GM18526 (cell line): ENCODE data around the gene FAH.

Source experiments
- POLR2A ChIP-seq: IDR thresholded peaks from 3 replicates; pipeline ENCODE4 v1.6.1; 2011; ENCODE audit not compliant: insufficient read length; ENCODE audit errors: extremely low read depth

FAH gene

DNA sequence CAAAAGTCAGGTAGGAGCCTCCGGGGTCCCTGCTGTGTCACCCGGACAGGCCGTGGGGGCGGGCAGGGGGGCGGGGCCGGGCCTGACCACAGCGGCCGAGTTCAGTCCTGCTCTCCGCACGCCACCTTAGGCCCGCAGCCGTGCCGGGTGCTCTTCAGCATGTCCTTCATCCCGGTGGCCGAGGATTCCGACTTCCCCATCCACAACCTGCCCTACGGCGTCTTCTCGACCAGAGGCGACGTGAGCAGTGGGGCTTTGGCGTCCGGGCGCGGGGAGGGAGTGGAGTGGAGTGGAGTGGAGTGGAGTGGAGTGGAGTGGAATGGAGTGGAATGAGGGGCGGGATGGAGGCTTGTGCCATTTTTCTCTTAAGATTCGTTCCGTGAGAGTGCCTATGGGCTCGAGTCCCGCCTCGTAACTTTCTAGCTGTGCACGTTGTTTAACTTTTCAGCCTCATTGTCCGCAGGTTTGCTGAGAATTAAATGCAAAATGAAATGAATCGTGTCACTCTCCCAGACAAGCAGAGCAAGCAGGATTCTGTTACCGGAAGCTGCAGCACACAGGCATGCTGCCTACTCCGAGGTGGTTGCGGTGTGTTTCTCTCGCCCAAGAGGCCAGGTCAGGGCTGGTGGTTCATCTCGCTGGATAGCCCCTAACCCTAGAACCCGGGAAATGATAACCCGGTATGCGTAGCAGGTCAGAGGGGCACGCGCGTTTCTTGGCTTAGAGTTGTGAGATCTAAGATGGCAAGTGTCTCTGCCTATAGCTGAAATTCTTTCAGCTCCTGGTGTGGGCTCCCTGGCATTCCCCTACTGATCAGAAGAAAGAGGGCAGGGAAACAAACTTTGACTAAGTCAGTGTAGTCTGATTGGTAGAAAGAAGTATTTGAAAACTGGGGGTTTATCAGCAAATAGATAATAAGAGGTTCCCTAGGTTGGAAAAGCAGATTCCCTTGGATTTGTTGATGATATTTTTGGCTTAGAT, at the start of gene FAH:
Gene FAH (plus strand): TSS at position 104 of the 981 bp plus-strand sequence. CDS start 56 bp downstream, at position 160.
- TF ChIP-seq POLR2A, result no peak

DNA sequence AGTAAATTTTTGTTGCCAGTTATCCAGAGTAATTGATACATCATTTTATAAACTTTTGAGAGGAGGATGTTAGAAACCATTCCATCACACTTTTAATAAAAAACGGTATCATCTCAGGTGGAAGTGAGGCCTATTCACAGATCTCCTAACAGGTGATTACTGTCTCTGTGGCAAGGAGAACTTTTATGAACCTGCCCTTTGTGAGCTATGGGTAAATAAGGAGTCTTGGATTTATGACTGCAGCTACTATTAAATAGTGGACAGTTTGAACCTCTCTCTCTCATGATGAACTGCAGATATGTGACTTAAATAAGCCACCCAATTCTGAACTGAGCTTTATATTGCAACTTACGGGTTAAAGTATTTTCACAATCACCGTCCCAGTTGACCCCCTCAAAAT, 47.6 kb upstream of the FAH start:
- TF ChIP-seq POLR2A, result no peak

GRCh38 chr15:80105595-80105994, 47.2 kb upstream of the FAH start:
- TF ChIP-seq POLR2A, result no peak

- no peak for TF ChIP-seq POLR2A
Observed at GRCh38 chr15:80106051-80106450, 46.7 kb upstream of the FAH start.

GRCh38 chr15:80107204-80107603, 45.6 kb upstream of the FAH start:
- TF ChIP-seq POLR2A, result no peak

- TF ChIP-seq POLR2A, result no peak
Observed at GRCh38 chr15:80107774-80108173, 45.0 kb upstream of the FAH start.

- TF ChIP-seq POLR2A, result no peak
Observed at GRCh38 chr15:80109388-80109787, 43.4 kb upstream of the FAH start.

GRCh38 chr15:80110920-80111319, 41.9 kb upstream of the FAH start:
- no peak for TF ChIP-seq POLR2A

GRCh38 chr15:80114114-80114513, 38.7 kb upstream of the FAH start:
- TF ChIP-seq POLR2A, result no peak

DNA sequence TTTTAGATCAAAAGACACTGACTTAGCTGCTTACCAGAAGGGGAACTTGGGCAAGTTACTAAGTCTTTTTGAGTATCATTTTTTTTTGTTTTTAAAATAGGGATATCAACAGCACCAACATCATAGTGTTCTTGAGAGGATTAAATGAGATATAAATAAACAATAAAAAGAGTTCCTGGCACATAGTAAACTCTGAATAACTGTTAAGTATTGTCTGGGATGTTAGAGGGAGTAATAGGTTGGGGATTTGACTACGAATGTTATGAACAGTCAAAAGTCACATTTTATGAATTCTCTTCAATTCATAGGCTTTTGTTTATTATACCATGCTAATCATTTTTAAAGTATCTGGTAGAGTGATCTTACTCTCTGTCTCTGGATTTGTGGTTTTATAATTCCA, 37.8 kb upstream of the FAH start:
- TF ChIP-seq POLR2A, result no peak

DNA sequence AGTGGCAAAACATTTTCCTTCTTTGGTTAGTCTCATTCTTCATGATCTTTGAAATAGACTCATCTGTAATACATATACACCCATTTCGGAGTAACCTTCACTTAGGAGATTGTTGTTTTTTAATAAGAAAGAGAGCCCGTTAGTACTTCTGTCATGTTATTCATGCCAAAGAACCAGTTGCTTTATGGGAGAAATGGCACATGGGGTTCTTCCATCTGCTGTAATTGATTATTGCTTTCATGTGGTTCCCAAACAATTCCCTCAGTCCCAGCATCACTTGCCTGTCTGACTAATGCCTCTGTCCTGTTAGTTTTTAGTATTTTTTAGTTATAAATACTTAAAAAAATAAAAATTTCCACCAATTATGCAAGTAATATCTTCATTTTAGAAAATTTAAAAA, 33.8 kb upstream of the FAH start:
- no peak for TF ChIP-seq POLR2A

- TF ChIP-seq POLR2A, result no peak
Observed at GRCh38 chr15:80120636-80121035, 32.2 kb upstream of the FAH start.

DNA sequence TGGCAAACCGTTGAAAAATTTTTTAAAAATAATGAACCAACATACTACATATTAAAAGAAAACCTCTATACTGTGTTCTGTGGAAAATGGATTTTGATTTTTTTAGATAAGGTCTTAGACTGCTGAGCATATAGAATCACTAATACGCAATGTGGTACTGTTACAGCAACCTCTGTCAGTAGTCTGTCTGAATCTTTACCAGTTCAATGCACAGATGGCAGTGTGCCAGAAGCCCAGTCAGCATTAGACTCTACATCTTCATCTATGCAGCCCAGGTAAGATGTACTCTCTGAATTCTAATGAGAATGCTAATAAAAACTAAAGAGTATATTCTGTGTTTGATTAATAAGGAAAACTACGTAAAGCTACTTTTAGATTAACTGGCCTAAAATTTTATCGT, 31.3 kb upstream of the FAH start:
- TF ChIP-seq POLR2A, result no peak

- no peak for TF ChIP-seq POLR2A
Observed at GRCh38 chr15:80123034-80123433, 29.8 kb upstream of the FAH start.

- no peak for TF ChIP-seq POLR2A
Observed at GRCh38 chr15:80127911-80128310, 24.9 kb upstream of the FAH start.

DNA sequence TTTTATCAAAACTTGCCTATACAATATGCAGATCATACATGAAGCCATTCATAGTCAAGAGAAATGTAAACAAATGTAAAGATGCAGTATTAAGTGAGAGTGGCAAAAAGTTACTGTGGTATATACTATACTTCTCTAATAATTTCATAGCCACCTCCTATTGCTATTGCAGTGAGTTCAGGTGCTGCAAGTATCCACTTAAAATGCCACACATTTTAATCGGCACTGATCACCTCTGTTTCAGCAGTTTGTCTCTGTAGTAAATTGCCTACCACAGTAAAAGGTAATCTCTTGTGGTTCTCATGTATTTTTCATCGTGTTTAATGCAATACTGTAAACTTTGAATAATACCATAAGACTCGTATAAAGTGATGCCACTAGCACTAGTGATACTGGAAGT, 20.4 kb upstream of the FAH start:
- no peak for TF ChIP-seq POLR2A

GRCh38 chr15:80136854-80137253, 15.9 kb upstream of the FAH start:
- no peak for TF ChIP-seq POLR2A
